Transverse colon (tissue), 4 donors: ENCODE data around the gene CCDC188. TPM values are rescaled to one million over a fixed set of nuclear protein-coding genes. Genes with fewer than 3 reads are reported as not detected.

ENCODE experiments used
- DNase-seq: peaks from one replicate; pipeline ENCODE4 v3.0.0-alpha.2; 2019
- H3K27ac ChIP-seq, 4 donors: fragments of 200-600 bp; sonication (generic); 2 replicates each; pipeline ENCODE4 v1.5.1; 2016 to 2018; ENCODE audit warnings: inconsistent platforms in 4 of 4
- H3K27me3 ChIP-seq: fragments of 200-600 bp; sonication (generic); 2 replicates; pipeline ENCODE4 v1.5.1; 2017; ENCODE audit warnings: inconsistent platforms
- H3K36me3 ChIP-seq, 4 donors: fragments of 200-600 bp; sonication (generic); 2 replicates each; pipeline ENCODE4 v1.5.1; 2017 to 2019; ENCODE audit warnings: inconsistent platforms in 4 of 4
- H3K4me1 ChIP-seq, 4 donors: fragments of 200-600 bp; sonication (generic); 2 replicates each; pipeline ENCODE4 v1.5.1; 2017 to 2020; ENCODE audit warnings: inconsistent platforms in 4 of 4
- H3K4me3 ChIP-seq, 4 donors: fragments of 200-600 bp; sonication (generic); 1 replicate in 1 of 4; 2 replicates in 3 of 4; pipeline versions ENCODE4 v1.5.1 to v1.6.1; 2017 to 2019; ENCODE audit warnings: inconsistent platforms in 4 of 4
- H3K9me3 ChIP-seq, 2 donors: fragments of 200-600 bp; sonication (generic); 2 replicates each; pipeline ENCODE4 v1.5.1; 2017 to 2019; ENCODE audit warnings: inconsistent platforms in 2 of 2
- CTCF ChIP-seq, 5 experiments: fragments of 200-600 bp in 3 of 5; fragments of 450-650 bp in 2 of 5; sonication (generic) in 3 of 5; IDR thresholded peaks; 1 replicate in 2 of 5; 2 replicates in 3 of 5; pipeline ENCODE4 v1.5.1; 2016 to 2017; ENCODE audit warnings: antibody characterized with exemption in 5 of 5, inconsistent platforms in 3 of 5, mild to moderate bottlenecking in 2 of 5, moderate library complexity in 1 of 5
- EP300 ChIP-seq: sonication (generic); formaldehyde crosslinking; IDR thresholded peaks from one replicate; pipeline ENCODE4 v1.6.1; 2017; ENCODE audit warnings: antibody characterized with exemption, low read depth
- POLR2A ChIP-seq: fragments of 450-650 bp; IDR thresholded peaks from one replicate; pipeline ENCODE4 v1.6.1; 2016; ENCODE audit warnings: antibody characterized with exemption, mild to moderate bottlenecking, moderate library complexity
- POLR2AphosphoS5 ChIP-seq, 3 donors: sonication (generic); formaldehyde crosslinking; IDR thresholded peaks; one replicate each; pipeline ENCODE4 v1.6.1; 2016; ENCODE audit warnings: antibody characterized with exemption in 3 of 3
- WGBS, 2 donors: methylation state at CpG; one replicate each; pipeline ENCODE4 v1.1.5; 2018; ENCODE audit warnings: low coverage in 1 of 2; 5-methylcytosine and 5-hydroxymethylcytosine counted together
- in situ Hi-C, 4 donors: fragments of 200-750 bp; cut with MboI; loops; one replicate each; pipeline versions ENCODE4 v1.15.0 to v1.15.1; 2017; ENCODE audit warnings: low sequenced_read_pairs in 3 of 4, low pct_ligation_motif_present in 1 of 4, low pct_unique_long_range_greater_than_20kb in 1 of 4
- intact Hi-C: fragments of 100-400 bp; cut with DNase I; formaldehyde crosslinking; loops from one replicate; pipeline ENCODE4 v1.15.1; 2023; ENCODE audit warnings: low total_unique reads
- total RNA-seq, 4 donors: library from RNA; depleted of rRNA; stranded (reverse); fragments of >200 nt; gene quantifications; one replicate each; pipeline ENCODE4 v1.1.0, GENCODE V29; 2016

CCDC188 gene
- total RNA-seq, 4 donors from 2014 or later, result 0.41 TPM; not detected in 3

DNA sequence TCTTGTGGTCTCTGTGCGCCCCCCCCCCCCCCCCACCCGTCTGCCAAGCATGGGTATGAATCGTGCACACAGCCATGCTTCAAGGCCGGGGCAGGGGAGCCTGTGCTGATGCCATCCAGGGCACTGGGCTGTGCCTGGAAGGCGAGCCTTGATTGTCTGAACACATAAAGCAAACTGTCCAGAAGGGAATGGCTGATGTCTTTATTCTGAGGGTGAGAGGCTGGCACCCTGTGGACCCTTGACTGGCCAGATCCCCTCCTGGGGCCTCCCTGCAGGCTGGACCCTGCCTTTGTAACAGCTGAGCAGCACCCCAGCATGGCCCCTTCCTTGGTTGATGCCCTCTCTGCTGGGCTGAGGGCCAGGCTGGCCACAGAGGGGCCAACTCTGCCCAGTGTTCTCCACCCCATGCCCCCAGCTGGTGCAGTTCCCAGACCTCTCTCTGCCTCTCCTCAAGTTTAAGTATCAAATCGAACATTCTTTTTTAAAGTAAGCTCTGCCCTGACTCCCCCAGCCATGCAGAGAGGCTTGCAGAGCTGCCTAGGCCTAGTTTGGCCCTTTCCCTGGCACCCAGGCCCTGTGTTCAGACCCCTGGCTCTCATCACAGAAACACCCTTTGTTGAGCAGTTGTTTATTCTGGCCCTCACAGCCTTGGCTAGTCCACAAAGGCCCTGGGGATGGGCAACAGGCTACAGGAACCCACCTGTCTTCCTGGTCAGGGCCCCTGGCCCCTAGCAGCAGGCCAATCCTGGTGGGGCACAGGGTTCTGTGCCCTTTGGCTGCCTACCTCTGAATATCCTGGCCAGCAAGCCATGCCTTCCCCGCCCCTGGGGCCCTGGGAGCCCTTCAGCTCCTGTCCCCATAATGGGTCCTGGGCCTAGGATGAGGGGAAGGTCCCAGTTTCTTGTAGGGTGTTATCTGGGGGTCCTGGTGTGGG, 38.9 kb downstream of the CCDC188 start:
- intact Hi-C loops (no loop called here), in situ Hi-C loops (no loop called here)
- Histone ChIP-seq H3K4me3 (no peak overlapping the region), H3K27ac (no peak overlapping the region), H3K36me3 (peaks cover 0 to 10% (median 5%) of the 10 kb centered on the region in 4 donors), H3K9me3 (no peaks in the 10 kb centered on the region), H3K4me1 (peaks cover 8 to 13% (median 11%) of the 10 kb centered on the region in 4 donors), H3K27me3 (no peaks in the 10 kb centered on the region)
- 59% methylated on average over 1 of the region's 7 CpGs; no CpG with 5 or more reads in 1 of the 2 donors for WGBS, 2 donors
- no peak for DNase-seq
- TF ChIP-seq EP300, result no peak

DNA sequence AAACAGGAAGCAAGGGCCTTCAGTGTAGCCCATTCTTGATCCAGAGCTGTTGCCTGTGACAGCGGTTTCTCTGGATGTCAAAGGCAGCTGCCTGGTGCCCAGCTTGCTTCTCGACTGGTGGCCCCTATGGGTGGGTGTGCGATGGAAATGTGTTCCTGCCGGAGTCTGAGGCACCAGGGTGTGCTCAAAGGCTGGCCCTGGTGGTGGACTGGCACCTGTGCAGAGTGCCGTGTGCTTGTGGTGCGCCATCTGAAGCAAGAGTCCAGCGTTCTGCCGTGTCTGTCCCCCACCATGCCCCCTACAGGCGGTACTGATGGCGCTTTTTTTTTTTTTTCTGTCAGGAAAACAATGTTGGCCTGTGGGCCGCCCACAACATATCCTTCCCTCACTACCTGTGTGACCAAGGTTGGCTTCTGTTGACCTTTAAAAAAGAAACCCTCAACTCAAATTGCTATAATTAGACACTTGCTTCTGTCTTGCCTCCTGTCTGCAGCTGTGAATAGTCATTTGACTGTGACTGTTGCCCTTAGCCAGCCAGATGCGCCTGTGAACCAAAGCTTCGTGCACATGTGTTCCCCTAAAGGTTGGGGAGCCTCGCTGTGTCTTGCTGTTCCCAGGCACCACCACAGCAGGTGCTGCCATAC, 39.7 kb downstream of the CCDC188 start:
- H3K4me3 ChIP-seq, result no peak overlapping the region
- in situ Hi-C loops, result no loop called here
- 68% methylated on average over 14 of the region's 14 CpGs; no CpG with 5 or more reads in 1 of the 2 donors for WGBS, 2 donors
- H3K4me1 ChIP-seq, result peaks cover 4 to 8% (median 7%) of the 10 kb centered on the region in 4 donors
- intact Hi-C loops, result no loop called here
- no peak for DNase-seq
- H3K9me3 ChIP-seq, result no peaks in the 10 kb centered on the region
- H3K27me3 ChIP-seq, result no peaks in the 10 kb centered on the region
- H3K36me3 ChIP-seq, result peaks cover 0 to 17% (median 9%) of the 10 kb centered on the region in 4 donors
- TF ChIP-seq POLR2AphosphoS5 (IDR thresholded peaks at IDR 0.05) (no peak), CTCF (IDR thresholded peaks at IDR 0.05) (peak in 1 of 5 experiments; percentile 18), EP300 (no peak), POLR2A (no peak)
- H3K27ac ChIP-seq, result no peak overlapping the region

DNA sequence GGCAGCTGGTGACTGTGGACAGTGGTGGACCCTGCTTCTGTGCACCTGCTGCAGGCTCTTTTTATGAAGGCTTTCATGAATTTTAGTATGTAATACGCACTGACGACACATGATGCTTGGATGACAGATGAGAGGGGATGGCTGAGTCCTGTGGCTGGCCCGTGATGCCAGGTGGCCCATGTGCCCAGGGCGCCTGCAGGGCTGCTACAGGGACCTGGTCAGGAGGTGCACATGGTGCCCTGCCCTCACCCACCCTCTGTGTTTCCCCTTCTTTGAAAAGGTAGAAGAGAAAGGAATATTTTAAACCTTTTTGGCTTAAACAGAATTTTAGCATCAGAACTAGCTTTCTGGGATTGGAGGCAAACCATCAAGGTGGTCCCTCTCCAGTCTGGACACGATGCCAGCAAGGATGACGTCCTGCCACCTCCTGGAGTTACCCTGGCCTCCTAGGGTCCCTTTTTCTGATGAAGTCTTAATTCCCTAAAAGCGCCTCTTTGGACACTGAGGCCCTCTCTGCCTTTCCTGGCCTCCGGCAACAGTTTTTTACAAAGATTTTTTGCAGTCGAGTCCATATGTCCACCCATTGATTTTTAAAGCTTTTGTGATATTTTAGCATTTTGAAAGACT, 40.4 kb downstream of the CCDC188 start:
- no peak for TF ChIP-seq EP300
- TF ChIP-seq POLR2A, result no peak
- TF ChIP-seq CTCF (IDR thresholded peaks at IDR 0.05), result no peak
- TF ChIP-seq POLR2AphosphoS5 (IDR thresholded peaks at IDR 0.05), result no peak
- H3K27ac ChIP-seq, result no peak overlapping the region

DNA sequence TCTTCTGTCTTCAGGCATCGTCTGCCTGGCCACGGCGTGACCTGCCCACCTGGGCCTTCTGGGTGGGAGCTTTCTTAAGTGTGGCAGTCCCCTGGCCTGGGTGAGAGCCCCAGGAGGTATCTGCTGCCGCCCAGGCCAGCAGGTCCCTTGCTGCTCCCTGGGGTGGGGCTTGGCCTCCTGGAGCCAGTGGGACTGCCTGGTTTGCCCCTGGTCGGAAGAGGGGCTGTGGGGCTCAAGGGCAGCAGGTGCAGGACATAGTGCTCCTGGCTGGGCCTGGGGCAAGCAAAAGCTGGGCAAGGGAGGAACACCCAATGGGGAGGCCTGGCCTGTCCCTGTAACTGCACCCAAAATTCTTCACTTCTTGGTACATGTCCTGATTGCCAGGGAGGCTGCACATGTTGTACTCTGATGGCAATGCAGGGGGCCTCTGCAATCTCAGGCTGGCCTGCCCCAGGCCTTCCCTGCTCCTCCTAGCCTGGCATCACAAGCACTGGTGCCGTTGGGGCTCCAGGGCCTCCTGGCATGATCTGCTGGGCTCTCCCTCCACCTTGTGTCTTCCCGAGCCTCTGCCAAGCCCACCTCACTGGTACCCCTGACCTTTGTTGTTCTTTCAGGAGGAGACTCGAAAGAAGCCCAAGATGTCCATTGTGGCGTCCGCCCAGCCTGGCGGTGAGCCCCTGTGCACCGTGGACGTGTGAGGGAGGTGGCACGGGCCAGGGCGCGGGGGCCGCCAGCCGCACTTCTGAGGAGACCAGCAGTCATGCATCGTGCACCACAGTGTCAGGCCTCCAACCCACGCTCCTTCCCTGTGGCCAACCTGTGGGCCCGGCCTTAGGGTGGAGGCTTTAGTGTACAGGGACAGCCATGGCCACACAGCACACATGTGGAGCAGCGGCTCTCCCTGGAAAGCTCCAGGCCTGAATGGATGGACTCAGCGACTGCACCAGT, 41.2 kb downstream of the CCDC188 start:
- intact Hi-C loops (no loop called here), in situ Hi-C loops (no loop called here)
- no peak overlapping the region for H3K27ac ChIP-seq
- 86% methylated on average over 21 of the region's 23 CpGs; no CpG with 5 or more reads in 1 of the 2 donors for WGBS, 2 donors
- H3K27me3 ChIP-seq, result no peaks in the 10 kb centered on the region
- no peak overlapping the region for H3K4me3 ChIP-seq
- TF ChIP-seq POLR2A, result no peak
- no peak for TF ChIP-seq POLR2AphosphoS5 (IDR thresholded peaks at IDR 0.05)
- TF ChIP-seq EP300, result no peak
- no peak for TF ChIP-seq CTCF (IDR thresholded peaks at IDR 0.05)
- no peaks in the 10 kb centered on the region for H3K9me3 ChIP-seq
- DNase-seq, result no peak
- H3K36me3 ChIP-seq, result peaks cover 0 to 25% (median 12%) of the 10 kb centered on the region in 4 donors
- no peaks in the 10 kb centered on the region for H3K4me1 ChIP-seq

More for the DNA sequence above, 40.4 kb downstream of the CCDC188 start:
- intact Hi-C loops, result no loop called here
- in situ Hi-C loops, result no loop called here
- Histone ChIP-seq H3K4me3 (no peak overlapping the region), H3K4me1 (peaks cover 0 to 1% (median under 1%) of the 10 kb centered on the region in 4 donors), H3K36me3 (peaks cover 0 to 20% (median 10%) of the 10 kb centered on the region in 4 donors), H3K9me3 (no peaks in the 10 kb centered on the region), H3K27me3 (no peaks in the 10 kb centered on the region)
- WGBS, 2 donors, result 85 to 100% methylated on average over 4 to 9 of the region's 9 CpGs
- DNase-seq, result no peak
